NOMO-1 treated with DMSO at 0.1 percent for 48 hours (cell line): Measurements from ENCODE around the gene CYP4F22.

Source experiments
- DNase-seq: peaks from one replicate; lab custom pipeline; 2025; ENCODE audit not compliant: unreplicated experiment; lab: John Stamatoyannopoulos, UW

Gene CYP4F22

DNA sequence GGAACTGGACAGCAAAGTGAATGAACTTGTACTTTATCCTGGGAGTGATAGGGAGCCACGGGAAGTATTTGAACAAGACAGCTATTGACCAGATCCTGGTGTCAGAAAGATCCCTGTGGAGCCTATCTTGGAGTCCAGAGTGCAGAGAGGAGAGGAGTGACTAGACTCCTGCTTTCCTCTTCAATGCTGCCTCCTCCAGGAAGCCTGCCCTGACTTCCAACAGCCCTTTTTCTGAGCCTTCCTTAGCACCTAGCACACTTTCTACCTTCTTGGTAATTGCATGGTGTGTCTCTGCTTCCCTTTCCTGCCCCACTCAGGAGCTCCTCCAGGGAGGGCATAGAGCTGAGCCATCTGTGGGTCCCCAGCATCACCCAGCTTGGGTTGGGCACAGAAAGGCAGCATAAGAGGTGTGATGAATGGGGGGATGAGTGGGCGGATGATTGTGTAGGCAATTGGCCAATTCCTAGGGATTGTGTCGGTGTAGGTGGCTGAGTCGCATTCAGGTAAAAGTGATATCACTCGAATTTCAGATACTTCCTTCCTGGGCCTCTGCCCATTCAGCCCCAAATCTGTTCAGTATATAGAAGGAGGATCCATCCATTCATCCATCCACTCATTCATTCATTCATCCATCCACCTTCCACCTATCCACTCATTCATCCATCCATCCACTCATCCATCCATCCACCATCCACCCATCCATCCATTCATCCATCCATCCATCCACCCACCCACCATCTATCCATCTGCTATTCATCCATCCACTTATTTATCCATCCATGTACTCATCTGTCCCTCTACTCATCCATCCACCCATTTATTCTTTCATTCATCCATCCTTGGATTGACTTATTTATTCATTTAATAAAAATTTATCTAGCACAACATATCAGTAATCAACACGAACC is 26.9 kb downstream of the CYP4F22 start:
- no peak for DNase-seq

DNA sequence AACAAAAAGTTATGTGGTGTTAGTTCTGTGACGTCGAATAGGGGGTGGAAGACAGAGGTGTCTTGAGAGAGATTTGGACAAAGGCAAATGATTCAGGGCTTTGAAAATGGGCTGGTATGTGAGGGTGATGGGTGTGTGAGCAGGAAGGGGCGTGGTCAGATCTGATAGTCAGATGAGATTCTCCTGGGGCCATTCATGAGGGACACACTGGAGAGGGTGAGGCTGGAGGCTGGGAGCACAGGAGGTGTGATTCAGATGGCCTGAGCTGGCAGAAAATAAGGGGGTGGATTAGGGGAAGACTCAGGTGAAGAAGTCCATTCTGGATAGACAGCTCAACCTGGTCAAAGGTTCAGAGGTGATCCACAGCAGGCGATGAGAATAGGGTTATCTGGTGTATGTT is 28.0 kb downstream of the CYP4F22 start:
- no peak for DNase-seq

DNA sequence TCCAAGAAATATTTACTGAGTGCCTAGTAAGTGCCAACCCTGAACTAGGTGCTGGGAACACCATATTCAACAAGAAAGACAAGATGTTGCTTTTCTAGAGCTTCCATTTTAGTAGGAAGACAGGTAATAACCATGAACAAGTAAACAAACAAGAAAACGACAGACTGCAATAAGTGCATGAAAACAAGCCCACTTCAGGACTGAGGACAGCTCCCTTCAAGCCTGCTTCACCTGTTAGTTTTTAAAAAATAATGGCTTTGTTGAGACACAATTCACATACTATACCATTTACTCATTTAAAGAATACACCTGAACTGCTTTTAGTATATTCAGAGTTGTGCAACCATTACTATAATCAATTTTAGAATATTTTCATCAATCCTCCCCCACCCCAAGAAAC is 30.4 kb downstream of the CYP4F22 start:
- DNase-seq = peak; percentile 5

DNA sequence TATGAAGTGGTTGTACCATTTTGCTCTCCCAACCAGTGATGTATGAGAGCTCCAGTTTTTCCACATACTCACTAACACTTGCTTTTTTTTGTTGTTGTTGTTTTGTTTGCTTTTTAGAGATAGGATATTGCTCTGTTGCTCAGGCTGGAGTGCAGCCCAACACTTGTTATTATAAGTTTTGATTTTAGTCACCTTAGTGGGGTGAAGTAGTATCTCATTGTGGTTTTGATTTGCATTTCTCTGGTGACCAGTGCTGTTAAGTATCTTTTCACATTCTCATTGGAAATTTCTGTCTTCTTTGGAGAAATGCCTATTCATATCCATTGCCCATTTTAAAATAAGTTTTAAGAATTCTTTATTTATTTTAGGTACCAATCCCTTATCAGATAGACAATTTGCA is 31.3 kb downstream of the CYP4F22 start:
- no peak for DNase-seq

DNA sequence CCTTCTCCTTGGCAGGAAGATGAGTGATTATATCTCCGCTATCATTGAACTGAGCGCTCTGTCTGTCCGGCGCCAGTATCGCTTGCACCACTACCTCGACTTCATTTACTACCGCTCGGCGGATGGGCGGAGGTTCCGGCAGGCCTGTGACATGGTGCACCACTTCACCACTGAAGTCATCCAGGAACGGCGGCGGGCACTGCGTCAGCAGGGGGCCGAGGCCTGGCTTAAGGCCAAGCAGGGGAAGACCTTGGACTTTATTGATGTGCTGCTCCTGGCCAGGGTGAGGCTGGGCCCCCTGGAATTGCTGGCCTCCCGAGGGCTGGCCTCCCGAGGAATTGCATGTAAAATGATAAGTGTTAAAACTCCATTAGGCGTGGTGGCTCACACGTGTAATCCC is 32.1 kb downstream of the CYP4F22 start:
- no peak for DNase-seq

DNA sequence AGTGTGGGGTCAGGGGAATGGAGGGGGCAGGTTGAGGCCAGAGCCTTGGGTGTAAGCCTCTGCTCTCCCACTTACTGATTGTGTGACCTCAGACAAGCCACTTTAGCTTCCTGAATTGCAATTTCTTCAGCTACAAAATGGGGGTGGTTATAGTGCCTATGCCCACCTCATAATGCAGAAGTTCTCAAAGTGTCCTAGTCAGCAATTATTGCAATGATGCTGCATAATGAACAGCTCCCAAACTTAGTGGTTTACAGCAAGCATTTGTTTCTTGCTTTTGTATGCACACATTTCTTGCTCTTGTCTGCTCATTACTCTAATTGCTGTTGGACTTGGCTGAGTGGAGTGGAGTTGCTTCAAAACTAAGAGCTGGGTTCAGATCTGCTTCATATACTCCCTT is 36.0 kb downstream of the CYP4F22 start:
- no peak for DNase-seq

DNA sequence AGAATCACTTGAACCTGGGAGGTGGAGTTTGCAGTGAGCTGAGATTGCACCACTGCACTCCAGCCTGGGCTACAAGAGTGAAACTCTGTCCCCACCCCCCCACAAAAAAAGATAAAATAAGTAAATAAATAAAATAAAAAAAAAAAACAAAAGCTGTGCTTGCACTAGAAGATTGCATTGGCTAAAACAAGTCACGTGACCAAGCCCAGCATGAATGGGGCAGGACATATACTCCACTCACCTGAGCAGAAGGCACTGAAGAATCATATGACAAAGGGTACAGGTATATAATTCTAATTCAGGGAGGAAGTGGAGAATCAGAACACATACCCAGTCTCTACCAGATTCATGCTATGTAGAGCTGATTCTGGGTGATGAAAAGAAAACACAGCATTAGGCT is 36.6 kb downstream of the CYP4F22 start:
- DNase-seq = no peak

DNA sequence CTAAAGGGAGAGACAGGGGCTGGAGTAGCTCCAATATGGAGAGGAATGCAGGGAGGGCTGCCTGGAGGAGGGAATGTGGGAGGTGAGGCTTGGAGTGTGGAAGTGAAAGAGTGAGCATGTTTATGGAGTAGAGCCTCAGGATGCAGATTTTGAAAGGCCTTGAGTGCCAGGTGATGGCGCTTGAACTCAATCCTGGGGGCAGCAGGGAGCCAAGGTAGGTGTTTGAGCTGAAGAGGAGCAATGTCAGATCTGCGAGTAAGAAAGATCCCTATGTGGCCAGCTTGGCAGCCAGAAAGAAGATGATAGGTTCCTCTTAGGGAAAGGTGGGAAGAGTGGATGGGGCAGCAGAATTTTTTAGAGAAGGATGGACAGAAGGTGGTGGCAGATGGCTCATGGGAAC is 40.3 kb downstream of the CYP4F22 start:
- DNase-seq = no peak

DNA sequence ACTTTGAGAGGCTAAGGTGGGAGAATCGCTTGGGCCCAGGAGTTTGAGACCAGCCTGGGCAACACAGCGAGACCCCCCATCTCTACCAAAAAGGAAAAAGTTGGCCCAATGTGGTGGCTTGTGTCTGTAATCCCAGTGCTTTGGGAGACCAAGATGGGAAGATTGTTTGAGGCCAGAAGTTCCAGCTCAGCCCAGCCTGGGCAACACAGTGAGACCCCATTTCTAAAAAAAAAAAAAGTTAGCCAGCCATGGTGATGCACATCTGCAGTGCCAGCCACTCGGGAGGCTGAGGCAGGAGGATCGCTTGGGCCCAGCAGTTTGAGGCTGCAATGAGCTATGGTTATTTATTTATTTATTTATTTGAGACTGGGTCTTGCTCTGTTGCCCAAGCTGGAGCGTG is 41.3 kb downstream of the CYP4F22 start:
- DNase-seq = no peak

DNA sequence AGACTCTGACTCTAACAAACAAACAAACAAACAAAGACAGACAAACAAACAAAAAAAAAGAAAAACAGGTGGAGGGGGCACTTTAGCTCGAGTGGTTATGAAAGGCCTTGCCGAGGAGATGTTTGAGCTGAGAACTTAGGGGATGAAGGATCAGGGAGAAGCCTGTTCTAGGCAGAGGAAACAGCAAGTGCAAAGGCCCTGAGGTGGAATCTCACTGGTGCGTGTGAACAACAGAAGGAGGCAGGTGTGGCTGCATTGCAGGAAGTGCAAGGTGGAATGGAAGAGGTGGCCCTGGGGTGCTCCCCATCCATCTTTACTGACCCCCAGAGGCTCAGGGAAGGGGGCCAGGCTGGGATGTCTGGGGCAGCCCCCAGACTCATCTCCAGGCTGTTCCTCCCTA is 41.9 kb downstream of the CYP4F22 start:
- DNase-seq = no peak

DNA sequence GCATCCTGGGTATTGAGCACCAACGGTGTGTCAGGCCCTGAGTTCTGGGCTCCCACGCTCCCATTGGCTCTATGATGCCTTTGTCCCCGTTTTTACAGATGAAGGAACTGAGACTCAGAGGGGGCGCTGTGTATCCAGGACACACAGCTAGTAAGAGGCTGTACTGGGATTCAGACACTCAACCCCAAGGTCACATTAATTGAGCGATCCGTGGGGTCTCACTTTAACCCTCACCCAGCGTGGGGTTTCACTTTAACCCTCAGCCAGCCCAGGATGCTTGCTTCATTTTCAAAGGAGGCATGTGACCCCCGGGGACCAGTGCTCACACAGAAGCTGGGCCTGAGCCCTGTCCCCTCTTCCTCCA is 42.6 kb downstream of the CYP4F22 start:
- DNase-seq = peak; percentile 5

DNA sequence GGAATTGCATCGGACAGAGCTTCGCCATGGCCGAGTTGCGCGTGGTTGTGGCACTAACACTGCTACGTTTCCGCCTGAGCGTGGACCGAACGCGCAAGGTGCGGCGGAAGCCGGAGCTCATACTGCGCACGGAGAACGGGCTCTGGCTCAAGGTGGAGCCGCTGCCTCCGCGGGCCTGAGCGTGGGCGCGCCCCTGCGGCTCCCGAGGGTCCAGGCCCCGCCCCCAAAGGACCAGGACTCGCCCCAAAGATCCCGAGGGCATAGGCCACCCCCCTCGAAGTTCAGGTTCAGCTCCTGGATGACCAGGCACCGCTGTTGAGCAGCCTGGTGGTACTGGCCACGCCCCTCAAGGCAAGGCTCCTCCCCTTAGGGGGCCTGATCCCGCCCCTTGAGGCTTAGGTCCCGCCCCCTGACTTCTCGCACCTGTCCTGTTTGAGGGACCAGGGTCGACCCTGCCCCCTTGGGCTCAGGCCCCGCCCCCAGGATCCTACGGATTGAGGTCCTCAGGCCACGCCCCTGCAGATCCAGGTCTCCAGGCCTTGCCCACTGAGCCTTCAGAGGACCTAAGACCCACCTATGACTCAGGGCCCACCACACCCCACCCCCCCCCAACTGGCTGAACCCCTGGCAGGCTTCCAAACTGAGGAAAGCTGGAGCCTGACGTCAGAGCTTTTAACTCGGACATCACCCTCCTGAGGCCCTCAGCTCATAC is 43.1 kb downstream of the CYP4F22 start:
- no peak for DNase-seq

DNA sequence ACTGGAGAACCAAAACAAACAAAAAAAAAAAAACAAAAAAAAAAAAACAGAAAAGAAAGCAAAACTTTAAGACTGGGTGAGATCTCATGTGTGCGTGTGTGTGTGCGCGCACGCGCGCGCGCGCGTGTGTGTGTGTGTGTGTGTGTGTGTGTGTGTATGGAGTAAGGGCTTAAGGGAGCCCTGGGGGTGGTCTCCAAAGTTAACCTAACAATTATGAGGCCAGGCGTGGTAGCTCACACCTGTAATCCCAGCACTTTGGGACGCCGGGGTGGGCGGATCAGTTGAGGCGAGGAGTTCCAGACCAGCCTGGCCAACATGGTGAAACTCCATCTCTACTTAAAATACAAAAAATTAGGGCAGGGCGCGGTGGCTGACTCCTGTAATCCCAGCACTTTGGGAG is 46.7 kb downstream of the CYP4F22 start:
- no peak for DNase-seq

DNA sequence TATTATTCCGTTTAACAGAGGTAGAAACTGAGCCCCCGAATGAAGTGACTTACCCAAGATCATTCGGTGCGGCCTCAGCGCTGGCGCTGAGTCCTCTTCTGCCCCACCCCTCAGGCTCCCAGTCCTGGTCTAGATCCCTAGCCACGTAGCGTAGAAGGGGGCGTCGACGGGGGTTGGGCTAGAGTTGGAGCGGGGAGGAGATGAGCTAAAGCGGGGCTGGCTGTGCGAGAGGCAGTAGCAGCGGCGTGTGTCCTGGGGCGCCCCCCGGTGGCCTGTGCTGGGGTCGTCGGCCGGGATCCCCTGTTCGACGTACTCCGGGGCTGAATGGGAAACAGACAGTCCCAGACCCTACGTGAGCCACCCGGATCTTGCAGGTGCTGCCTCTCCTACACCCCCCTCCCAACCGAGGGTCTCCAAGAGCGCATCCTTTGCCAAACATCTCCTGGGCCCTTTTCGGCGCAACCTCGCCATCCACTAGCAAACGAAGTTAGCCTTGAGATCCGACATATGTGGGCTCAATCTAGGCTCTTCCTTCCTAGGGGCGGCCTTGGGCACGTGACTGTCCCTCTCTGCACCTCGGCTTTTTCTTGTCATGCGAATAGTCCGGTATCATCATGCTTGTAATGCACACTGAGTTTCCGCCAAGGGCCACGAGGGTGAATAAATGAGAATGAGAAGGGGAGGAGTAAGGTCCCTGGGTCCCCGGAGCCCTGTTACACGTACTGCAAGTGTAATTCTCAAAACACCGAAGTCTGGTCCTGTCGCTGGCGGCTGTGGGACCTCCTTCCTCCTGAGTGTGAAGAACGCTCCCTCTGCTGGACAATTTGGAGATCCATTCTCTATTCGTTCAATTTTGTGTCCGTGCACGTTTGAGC is 47.7 kb downstream of the CYP4F22 start:
- peak; percentile 91 for DNase-seq

DNA sequence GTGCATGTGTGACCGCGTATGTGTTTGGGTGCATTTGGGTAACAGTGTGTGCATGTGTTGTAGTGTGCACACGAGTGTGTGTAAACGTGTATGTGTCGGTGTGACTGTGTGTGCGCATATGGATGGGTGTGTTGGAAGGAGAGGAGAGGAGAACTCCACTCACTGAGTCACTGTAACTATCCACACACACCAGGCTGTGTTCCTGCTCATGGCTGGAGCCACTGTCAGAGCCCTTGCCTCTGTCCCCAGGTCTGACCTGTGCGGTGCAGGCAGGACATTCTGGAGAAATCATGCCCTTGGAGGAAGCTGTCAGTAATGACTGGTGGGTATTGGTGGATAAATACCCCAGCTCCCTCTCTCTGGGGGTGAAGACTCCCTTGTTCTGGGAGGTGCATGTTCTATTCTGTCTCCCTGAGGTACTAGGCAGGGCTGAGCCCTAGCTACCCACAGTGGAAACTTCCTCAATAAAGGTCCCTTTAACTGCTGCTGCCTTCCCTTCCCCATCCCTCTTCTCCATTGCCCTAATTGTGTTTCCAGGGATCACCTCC is 48.4 kb downstream of the CYP4F22 start:
- no peak for DNase-seq

DNA sequence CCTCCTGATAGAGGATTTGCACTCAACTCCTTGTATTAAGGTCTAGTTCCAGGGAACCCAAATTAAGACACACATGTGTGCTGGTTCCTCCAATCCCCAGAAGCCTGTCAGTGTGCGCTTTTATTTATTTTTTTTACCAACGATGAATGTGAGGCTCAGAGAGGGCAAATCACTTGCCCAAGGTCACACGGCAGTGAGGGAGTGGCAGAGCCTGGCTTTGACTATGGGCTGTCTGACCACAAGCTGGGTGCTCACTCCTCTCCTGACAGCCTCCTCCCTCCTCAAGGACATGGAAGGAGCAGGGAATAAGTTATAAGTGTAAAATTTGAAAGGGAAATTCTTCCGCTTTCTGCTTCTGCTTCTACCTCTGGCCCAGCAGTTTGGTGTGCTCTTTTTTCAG is 48.9 kb downstream of the CYP4F22 start:
- DNase-seq = no peak

DNA sequence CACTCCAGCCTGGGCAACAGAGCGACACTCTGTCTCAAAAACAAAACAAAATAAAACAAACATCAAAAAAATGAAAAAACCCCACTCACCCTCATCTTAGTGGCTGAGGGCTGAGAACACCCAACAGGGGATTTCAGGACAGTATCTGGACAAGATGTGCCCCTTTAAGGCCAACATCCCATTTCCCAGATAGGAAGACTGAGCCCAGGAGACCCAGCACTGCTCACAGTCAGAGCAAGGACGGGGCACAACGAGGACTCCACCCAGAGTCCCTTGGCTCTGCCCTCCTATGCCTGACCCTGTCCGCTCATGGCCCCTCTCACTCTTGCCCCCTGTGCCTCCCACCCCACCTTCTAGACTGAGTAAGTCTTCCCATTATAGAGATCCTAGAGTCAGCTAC is 53.8 kb downstream of the CYP4F22 start:
- no peak for DNase-seq

DNA sequence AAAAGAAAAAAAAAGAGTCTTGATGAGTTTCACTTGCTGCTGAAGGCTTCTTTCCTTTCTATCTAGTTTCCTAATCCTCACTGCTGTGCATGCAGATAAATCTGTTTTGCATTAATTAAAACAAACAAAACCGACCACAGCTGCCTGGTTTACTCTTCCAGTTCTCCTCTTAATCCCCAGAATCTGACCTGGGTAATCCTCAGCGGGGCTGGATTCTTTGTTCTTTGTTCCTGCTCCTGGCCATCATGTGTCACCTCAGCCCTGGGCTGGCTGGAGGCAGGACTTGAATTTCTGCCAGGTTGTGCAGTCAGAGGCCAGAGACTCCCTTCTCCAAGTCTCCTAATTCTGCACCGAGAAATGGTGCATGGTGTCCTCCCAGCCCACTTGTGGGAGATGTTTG is 54.5 kb downstream of the CYP4F22 start:
- DNase-seq = no peak

DNA sequence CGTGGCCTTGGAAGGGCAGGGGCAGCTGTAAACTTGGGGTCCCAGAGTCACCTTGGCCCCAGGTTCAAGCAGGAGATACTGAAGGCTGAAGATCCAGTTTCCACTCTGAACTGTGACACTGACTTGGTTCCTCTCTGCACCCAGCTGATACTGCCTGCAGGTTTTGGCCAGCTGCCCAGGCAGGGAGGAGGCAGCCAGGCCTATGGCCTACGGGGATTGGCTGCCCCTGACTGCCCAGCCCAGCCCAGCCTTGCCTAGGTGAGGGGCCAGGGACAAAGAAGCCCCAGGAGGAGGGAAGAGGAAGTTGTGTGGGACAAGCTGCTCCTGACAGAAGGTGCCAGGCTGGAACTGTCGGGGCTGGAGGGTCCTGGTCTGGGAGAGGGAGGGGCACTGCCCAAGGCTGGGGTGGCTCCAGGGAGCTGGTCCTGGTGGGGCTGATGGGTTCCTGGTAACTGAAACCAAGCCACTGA is 55.0 kb downstream of the CYP4F22 start:
- DNase-seq = peak; percentile 16

DNA sequence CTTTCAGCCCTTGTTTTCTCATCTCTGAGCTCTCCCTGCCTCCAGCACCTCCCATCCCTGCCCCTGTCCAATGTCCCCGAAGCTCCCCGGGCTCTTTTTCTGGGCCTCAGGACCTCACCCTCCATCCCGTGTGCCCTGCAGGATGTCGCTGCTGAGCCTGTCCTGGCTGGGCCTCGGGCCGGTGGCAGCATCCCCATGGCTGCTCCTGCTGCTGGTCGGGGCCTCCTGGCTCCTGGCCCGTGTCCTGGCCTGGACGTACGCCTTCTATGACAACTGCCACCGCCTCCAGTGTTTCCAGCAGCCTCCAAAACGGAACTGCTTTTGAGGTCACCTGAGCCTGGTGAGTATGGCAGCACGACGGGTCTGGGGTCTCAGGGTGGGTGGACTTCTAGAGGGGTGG is 55.6 kb downstream of the CYP4F22 start:
- DNase-seq = no peak

DNA sequence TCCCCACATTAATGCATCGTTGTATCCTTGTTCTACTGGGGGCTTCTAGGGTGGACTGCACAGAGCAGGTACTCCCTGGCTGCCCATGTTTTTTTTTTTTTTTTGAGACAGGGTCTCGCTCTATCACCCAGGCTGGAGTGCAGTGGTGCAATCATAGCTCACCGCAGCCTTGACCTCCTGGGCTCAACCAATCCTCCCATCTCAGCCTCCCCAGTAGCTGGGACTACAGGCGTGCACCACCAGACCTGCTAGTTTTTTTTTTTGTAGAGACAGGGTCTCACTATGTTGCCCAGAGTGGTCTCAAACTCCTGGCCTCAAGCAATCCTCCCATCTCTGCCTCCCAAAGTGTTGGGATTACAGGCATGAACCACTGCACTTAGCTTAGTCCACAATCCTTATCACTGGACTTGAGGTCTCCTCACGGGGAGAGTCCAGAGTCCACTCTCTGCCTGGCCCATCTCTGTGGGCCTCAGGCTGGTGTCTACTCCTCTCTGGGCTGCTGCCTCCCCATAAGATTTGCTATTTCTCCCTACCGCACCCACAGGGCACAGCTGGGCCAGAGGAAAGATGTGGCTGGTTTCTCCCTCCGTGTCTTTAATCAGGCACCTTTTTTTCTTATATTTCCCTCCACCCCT is 56.3 kb downstream of the CYP4F22 start:
- DNase-seq = no peak
